NB4 (cell line): ENCODE measurements around the gene ZSCAN12.

Experiments
- CTCF ChIP-seq: IDR thresholded peaks from one replicate; pipeline ENCODE4 v1.5.1; 2012; ENCODE audit warnings: low read depth, low read length
- MAX ChIP-seq: IDR thresholded peaks from 2 replicates; pipeline ENCODE4 v1.6.1; 2011; ENCODE audit warnings: low read depth, low read length
- MYC ChIP-seq: IDR thresholded peaks from 2 replicates; pipeline ENCODE4 v1.6.1; 2011; ENCODE audit warnings: low read depth, low read length
- POLR2A ChIP-seq: IDR thresholded peaks from 2 replicates; pipeline ENCODE4 v1.6.1; 2011; ENCODE audit warnings: mild to moderate bottlenecking; ENCODE audit not compliant: insufficient read length; ENCODE audit errors: extremely low read depth

GRCh38 chr6:28380381-28380780, 19.2 kb downstream of the ZSCAN12 start:
- TF ChIP-seq CTCF (no peak), POLR2A (no peak), MAX (no peak), MYC (no peak)
